Inferior parietal cortex (tissue), 1 donor: Measurements from ENCODE around the gene GJA10.
"Not testable (repeated sequence)": the region's sequence is repeated elsewhere in the genome, so short reads cannot be mapped to it uniquely, and the experiment has no call there.

ENCODE experiments used
- DNase-seq: peaks from one replicate; pipeline ENCODE4 v3.0.0-alpha.2; 2016; ENCODE audit errors: extremely low spot score

The GJA10 gene

DNA sequence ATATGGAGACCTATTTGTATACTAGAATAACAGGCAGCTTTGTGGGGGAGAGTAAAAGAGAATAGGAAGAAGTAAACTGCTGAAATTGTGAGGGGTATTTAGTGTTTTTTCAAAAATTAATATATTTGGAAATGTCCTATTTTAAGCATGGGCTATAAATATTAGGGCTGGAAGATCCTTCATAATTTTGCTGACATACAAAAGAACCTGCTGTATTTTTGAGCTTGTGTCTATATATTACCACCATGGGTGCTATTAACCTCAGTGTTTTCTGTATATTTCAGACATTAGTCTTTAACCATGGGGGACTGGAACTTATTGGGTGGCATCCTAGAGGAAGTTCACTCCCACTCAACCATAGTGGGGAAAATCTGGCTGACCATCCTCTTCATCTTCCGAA is at the start of gene GJA10:
Gene GJA10, plus strand, starts transcription at position 301 of the 400 bp plus-strand sequence. Its CDS starts 0 bp downstream, at position 301.
- no peak for DNase-seq

DNA sequence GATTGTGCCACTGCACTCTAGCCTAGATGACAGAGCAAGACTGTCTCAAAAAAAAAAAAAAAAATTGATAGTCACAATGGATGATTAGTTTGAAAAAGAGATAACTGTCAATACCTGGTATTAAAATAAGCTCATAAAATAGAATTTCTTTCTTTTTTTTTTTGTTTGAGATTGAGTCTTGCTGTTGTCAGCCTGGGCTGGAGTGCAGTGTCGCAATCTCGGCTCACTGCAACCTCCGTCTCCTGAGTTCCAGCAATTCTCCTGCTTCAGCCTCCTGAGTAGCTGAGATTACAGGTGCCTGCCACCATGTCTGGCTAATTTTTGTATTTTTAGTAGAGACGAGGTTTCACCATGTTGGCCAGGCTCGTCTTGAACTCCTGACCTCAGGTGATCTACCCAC is 46.8 kb upstream of the GJA10 start:
- not testable (repeated sequence) for DNase-seq

DNA sequence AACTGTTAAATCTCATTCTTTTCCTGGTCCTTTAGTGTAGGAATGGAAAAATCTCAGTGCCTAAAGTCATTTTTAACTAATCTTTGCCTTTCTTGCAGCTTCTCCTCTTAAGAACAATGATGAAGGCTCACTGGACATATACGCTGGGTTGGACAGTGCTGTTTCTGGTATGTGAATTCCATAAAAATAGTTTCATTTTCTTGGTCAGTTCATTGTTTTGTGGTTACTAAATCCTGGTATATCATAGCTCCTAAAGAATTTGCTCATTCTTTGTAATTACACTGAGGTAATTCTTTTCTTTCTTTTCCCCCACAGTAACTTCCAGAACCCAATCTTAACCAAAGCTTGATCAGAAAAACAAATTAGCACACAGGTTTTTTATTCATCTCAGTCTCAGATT is 41.2 kb upstream of the GJA10 start:
- DNase-seq: no peak

DNA sequence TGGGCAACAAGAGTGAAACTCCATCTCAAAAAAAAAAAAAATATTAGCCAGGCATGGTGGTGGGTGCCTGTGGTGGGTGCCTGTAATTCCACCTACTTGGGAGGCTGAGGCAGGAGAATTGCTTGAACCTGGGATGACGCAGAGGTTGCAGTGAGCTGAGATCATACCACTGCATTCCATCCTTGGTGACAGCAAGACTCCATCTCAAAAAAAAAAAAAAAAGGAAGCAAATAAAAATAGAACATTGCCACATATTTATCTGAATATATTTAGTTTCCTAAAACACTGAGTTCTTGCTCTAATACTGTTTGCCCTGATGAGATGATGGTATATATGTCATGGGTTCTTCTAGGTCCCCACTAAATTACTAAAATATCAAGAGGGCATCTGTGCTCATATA is 36.2 kb upstream of the GJA10 start:
- no peak for DNase-seq

DNA sequence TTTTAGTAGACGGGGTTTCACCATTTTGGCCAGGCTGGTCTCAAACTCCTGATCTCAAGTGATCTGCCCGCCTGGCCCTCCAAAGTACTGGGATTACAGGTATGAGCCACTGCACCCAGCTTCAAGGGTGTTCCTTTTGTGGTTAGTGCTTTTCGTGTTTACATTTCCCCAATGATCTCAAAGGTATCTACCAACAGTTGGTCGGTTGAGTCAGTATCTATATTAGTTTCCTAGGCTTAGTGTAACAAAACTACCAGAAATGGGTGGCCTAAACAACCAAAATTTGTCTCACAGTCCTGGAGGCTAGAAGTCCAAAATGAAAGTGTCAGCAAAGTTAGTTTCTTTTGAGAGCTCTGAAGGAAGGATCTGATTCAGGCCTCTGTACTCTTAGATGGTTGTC is 34.5 kb upstream of the GJA10 start:
- no peak for DNase-seq

DNA sequence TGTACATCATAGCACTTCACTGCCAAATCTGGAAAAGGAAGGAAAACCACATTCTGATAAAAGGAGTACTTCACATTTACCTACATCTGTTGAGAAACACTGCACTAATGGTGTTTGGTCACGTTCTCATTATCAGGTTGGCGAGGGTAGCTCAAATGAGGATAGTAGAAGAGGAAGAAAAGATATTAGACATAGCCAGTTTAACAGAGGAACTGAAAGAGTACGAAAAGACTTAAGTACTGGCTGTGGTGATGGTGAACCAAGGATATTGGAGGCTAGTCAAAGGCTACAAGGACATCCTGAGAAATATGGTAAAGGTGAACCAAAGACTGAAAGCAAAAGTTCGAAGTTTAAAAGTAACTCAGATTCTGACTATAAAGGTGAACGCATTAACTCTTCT is 32.0 kb upstream of the GJA10 start:
- no peak for DNase-seq

DNA sequence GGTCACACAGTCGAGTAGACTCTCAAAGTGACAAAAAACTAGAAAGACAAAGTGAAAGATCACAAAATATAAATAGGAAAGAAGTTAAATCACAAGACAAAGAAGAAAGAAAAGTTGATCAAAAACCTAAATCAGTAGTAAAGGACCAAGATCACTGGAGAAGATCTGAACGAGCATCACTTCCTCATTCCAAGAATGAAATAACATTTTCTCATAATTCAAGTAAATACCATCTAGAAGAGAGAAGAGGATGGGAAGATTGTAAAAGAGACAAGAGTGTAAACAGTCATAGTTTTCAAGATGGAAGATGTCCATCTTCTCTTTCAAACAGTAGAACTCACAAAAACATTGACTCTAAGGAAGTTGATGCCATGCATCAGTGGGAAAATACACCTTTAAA is 31.6 kb upstream of the GJA10 start:
- no peak for DNase-seq

DNA sequence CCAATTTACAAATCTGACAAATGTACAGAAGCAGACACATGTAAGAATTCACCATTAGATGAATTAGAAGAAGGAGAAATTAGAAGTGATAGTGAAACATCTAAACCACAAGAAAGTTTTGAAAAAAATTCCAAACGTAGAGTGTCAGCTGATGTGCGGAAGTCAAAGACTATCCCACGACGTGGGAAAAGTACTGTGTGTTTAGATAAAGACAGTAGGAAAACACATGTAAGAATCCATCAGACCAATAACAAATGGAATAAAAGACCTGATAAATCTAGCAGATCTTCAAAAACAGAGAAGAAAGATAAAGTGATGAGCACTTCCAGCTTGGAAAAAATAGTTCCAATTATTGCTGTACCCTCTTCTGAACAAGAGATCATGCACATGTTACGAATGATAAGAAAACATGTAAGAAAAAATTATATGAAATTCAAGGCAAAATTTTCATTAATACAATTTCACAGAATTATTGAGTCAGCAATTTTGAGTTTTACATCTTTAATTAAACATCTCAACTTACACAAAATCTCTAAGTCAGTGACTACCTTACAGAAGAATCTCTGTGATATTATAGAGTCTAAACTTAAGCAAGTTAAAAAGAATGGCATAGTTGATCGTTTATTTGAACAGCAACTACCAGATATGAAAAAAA is 28.1 kb upstream of the GJA10 start:
- no peak for DNase-seq

DNA sequence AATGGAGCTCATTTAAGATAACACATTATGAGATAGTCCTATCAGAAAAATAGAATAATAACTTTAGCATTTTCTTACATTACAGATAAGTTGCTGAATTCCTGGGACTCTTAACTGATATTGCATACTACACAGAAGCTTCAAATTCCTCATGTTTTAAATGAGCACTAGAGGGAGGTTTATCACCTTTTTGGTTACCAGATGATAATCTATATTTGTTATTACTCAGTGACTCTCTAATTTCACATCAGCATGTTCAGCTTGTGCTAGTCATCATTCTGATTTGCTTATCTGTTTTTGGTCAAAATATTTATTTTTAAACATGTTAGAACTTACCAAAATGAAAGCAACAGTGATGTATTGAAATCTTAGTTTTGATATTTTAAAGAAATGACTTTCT is 20.5 kb upstream of the GJA10 start:
- no peak for DNase-seq

DNA sequence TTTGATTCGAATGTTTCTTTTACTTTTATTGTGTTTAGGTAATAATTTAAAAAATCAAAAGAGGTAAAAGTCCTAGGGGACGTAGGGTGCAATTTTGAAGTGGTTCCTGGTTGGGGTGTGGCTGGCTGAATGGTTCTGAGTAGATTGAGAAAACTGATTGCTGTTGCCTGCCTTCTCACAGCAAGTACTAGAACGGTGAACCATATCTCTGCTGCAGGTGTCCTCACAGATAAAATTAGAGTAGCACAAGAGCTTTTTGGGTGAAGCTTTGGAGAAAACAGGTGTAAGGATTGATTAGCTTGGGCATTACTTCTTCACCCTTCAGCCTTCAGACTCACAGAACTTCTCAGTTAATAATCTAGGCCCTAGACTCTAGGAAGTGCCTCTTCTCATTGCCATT is 19.8 kb upstream of the GJA10 start:
- DNase-seq: no peak

DNA sequence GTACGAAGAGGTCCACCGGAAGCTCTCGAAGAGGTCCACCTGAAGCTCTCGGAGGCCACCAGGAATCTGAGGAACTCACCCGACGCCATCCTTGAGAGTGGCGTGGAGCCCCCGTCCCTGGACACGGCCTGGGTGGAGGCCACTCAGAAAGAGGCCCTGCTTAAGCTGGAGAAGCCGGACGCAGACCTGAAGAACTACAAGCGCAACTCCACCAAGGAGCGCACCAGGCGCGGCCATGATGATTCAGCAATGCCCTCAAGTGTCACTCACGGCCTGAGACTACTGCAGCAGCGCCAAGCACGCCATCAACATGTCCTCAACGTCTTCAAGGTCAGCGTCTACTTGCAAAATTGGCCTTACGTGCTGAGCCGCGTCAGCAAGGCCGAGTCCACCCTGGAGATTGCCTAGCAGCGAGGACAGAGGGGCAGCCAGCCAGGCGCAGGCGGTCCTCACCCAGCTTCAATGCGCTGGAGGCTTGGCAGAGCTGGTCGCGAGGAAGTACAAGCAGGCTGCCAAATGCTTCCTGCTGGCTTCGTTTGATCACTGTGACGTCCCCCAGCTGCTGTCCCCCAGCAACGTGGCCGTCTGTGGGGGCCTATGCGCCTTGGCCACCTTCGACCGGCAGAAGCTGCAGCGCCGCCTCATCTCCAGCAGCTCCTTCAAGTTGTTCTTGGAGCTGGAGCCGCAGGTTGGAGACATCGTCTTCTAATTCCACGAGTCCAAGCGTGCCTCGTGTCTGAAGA is 7.7 kb upstream of the GJA10 start:
- DNase-seq: no peak

DNA sequence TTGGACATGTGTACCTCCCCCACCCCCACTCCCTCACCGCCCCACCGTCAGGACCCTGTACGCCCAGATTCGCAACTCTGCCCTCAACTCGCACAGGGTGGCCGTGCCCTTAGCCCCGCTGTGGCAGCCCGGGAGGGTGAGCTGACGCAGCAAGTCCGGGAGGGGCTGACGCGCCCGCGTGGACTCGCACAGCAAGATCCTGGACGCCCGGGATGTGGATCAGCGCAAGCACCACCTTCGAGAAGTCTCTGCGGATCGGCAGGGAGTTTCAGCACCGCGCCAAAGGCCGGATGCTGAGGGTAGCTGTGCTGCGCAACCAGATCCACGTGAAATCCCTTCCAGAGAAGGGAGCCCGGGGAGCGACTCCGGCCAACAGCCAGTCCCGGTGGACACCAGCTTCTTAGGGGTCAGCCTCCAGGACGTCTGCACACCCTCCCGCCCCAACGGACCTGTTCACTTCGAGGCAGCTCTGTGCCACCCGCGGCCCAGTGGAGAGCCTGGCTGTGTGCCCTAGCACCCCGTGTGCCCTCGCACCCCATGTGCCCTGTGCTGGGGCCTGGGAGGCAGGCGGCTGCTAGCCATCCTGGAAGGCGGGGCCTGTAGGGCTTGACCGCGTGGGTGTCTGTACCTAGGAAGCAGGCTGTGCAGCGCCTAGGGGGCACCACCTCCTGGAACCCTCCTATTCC is 6.7 kb upstream of the GJA10 start:
- DNase-seq: no peak

DNA sequence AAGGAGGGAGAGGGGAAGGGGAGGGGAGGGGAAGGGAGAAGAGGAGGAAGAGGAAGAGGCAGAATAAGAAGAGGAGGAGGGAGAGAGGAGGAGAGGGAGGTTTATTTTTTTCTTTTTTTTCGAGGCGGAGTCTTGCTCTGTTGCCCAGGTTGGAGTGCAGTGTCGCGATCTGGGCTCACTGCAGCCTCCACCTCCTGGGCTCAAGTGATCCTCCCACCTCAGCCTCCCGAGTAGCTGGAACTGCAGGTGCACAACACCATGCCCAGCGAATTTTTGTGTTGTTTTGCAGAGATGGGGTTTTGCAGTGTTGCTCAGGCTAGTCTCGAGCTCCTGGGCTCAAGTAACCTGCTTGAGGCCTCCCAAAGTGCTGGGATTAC is 6.1 kb upstream of the GJA10 start:
- DNase-seq: no peak

DNA sequence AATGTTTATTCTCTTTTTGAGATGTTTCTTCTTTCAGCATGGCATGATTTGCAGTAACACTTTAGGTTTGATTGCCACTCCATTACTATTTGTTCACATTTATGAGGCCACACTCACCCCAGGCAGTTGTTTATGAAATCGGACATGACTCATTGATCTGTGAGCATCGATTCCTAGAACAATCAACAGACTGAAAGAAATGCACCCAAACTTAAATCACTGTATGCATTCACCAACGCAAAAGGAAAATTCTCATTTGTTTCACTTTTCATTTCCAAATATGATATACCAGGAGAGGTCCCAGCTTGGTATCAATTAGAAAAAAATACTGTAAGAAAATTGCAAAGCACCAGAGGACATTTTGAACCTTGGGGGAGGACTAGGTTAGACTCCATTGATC is 5.4 kb upstream of the GJA10 start:
- DNase-seq: no peak

DNA sequence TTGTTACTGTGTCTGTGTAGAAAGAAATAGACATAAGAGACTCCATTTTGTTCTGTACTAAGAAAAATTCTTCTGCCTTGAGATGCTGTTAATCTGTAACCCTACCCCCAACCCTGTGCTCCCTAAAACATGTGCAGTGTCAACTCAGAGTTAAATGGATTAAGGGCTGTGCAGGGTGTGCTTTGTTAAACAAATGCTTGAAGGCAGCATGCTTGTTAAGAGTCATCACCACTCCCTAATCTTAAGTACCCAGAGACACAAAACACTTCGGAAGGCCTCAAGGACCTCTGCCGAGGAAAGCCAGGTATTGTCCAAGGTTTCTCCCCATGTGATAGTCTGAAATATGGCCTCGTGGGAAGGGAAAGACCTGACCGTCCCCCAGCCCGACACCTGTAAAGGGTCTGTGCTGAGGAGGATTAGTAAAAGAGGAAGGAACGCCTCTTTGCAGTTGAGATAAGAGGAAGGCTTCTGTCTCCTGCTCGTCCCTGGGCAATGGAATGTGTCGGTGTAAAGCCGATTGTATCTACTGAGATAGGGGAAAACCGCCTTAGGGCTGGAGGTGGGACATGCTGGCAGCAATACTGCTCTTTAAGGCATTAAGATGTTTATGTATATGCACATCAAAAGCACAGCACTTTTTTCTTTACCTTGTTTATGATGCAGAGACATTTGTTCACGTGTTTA is 3.3 kb upstream of the GJA10 start:
- not testable (repeated sequence) for DNase-seq

DNA sequence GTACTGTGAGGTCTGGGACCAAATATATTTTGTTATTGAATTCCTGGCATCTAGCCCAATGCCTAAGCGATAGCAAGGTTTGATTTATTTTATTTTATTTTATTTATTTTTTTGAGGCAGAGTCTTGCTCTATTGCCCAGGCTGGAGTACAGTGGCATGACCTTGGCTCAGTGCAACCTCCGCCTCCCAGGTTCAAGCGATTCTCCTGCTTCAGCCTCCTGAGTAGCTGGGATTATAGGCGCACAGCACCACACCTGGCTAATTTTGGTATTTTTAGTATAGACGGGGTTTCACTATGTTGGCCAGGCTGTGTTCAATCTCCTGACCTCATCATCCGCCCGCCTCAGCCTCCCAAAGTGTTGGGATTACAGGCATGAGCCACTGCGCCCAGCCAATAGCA is 1.7 kb upstream of the GJA10 start:
- not testable (repeated sequence) for DNase-seq

DNA sequence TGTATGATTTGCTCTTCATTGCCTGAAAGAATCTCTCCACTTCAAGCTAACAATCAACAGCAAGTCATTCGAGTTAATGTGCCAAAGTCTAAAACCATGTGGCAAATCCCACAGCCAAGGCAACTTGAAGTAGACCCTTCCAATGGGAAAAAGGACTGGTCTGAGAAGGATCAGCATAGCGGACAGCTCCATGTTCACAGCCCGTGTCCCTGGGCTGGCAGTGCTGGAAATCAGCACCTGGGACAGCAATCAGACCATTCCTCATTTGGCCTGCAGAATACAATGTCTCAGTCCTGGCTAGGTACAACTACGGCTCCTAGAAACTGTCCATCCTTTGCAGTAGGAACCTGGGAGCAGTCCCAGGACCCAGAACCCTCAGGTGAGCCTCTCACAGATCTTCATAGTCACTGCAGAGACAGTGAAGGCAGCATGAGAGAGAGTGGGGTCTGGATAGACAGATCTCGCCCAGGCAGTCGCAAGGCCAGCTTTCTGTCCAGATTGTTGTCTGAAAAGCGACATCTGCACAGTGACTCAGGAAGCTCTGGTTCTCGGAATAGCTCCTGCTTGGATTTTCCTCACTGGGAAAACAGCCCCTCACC is 1.1 kb downstream of the GJA10 start:
- no peak for DNase-seq

DNA sequence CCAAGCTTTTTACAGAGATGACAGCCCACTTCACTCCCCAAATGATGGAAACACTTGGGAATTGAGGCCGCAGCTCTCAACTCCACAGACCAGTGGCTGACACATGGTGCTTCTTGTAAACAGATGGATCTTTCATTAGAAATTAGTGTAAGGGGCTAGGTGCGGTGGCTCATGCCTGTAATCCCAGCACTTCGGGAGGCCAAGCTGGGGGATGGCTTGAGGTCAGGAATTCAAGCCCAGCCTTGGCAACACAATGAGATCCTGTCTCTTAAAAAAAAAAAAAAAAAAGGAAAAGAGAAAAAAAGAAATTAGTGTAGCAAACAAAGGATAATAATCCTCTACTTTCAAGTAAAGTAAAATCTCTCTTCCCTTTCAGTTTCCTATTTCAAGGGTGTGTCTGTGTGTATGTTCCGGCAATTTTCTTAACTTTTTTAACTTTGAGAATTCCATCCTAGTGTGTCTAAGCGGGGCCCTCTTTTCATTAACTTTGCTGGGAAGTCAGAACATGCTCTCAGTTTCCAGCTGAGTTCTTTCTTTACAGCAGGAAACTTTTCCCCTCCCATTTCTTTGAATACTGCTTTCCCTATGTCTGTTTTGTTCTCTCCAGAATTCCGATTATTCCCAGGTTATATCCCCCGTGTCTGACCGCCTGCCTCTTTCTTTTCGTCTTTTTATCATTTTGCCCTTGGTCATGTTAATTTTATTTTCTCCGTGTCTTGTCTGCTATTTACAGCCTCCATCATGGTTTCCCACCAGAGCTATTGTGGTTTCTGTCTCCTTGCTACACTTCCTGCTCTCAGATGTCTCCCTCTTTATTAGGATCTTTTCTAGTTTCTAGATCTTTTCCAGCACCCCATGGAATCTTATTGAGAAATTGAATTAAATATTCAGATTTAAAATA is 16.0 kb downstream of the GJA10 start:
- DNase-seq: not testable (repeated sequence)

DNA sequence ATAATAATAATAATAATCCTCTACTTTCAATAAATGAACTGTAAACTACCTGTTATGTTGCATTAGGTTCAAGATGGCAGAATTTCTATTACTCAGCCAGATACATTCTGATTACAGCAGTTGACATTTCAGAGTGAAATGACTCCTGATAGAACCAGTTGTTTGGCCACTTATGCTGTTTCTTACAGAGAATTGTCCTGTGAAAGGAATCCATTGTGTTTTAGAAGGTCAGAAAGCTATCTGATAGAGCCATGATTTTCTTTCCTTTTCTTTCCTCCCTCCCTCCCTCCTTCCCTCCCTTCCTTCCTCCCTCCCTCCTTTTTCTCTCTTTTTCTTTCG is 16.6 kb downstream of the GJA10 start:
- DNase-seq: no peak

DNA sequence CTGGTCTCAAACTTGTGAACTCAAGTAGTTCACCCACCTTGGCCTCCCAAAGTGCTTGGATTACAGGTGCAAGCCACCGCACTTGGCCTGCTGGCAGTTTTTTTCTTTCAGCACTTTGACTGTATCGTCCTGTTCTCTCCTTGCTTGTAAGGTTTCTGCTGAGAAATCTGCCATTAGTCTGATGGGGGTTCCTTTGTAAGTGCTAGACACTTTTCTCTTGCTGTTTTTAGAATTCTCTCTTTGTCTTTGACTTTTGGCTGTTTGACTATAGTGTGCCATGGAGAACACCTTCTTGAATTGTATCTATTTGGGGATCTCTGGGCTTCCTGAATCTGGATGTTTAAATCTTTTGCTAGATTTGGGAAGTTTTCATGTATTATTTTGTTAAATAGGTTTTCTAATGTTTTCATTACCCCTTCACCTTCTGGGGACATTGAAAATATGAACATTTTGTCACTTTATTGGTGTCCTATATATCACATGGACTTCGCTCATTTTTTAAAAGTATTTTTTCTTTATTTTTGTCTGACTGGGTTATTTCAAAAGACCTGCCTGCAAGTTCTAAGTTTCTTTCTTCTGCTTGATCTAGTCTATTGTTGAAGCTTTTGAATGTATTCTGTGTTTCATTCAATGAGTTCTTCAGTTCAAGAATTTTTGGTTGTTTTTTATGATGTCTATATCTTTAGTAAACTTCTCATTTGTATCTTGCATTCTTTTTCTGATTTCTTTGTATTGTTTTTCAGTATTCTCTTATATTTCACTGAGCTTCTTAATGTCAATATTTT is 22.1 kb downstream of the GJA10 start:
- DNase-seq: no peak
